Hepatic stellate cell (primary cell): ENCODE results near the gene HACD1.

Experiments
- DNase-seq: peaks from one replicate; pipeline ENCODE4 v3.0.0; 2011; ENCODE audit warnings: low spot score

Gene HACD1, protein sequence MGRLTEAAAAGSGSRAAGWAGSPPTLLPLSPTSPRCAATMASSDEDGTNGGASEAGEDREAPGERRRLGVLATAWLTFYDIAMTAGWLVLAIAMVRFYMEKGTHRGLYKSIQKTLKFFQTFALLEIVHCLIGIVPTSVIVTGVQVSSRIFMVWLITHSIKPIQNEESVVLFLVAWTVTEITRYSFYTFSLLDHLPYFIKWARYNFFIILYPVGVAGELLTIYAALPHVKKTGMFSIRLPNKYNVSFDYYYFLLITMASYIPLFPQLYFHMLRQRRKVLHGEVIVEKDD

DNA sequence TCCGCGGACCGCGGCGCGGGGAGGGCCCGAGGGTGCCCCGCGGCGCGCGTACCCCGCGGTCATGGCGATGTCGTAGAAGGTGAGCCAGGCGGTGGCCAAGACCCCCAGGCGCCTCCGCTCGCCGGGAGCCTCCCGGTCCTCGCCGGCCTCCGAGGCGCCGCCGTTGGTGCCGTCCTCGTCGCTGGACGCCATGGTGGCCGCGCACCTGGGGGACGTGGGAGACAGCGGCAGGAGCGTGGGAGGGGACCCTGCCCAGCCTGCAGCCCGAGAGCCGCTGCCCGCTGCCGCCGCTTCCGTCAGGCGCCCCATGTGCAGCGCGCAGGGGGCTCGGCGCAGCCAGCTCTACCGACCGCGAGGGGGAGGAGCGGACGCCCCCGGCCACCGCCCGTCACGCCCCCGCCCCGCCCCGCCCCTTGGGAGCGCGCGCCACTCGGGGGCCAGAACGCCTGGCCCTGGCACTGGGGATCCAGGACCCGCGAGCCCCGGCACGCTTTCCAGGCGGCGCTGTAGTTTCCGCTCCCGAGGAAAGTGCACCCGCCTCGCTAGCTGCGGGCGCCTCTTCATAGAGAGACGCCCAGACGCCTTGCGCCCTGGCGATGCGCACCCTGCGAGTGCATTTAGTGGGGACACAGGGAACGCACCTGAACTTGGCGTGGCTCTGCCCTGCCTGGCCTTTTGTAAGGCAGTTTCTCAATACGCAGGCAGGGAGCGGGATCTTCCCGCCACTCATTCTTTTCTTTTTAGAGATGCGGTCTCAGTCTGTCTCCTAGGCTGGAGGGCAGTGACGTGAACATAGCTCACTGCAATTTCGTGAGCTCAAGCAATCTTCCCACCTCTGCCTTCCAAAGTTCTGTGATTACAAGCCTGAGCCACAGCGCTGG lies at the start of gene HACD1:
Gene HACD1, minus strand, starts transcription at position 344 of the 881 bp plus-strand sequence. Its CDS starts 35 bp downstream, at position 309.
- DNase-seq, result peak; percentile 76

DNA sequence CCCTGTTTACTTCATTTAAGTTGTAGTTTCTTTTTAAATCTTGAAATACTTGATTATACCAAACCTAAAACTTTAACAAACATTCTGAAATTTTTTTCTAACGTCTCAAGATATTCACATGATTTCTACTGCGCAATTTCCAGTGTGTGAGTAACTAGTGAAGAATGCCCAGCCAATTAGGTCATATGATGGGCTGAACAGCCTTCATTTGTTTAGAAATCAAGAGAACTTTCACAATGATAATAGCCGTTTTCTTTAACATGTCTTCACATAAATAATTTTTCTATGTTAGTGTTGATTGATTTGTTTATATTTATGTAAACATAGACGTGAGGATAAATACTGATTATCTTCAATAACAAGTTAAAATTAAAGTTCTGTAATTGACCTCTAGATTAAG lies 48.6 kb upstream of the HACD1 start:
- DNase-seq, result peak; percentile 55

GRCh38 chr10:17663450-17663849 lies 46.3 kb upstream of the HACD1 start:
- no peak for DNase-seq

DNA sequence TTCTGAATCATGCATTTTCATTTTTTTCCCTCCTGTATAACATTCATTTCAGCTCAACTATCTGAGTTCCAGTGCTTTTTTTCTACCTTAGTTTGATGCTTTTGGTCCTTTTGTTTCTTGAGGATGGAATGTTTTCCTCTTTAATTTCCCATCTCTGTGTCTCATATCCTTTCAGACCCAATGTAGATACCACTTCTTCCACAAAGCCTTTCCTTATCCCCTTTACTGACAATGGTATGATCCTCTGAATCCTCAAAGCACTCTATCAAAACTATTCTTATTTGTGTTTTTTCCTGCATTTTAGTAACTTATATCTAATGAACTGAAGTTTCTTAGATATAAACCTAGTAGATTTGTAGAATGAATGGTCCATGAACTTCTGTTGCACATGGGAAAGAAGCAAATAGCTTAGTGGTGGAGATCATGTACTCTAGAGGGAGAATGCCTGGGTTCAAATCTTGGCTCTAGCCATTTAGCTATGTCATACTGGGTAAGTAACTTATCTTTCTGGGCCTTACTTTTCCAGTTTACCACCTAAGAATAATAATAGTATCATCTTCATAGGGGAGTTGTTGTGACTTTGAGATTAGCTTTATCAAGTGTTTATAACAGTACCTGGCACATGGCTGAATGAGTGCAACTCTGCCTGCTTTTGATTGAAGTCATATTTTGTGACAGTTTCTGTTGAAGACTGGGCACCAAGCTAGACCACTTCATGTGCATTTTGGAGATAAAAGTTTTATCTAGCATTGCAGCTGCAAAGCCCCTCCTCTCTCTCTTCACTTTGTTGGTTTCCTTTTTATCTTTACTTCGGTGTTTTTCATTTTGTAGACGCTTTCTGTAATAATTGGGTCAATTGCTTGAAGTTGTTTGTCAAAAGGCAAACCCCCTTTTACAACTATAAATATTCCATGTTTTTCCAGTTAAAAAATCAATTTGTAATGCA lies 45.3 kb upstream of the HACD1 start:
- DNase-seq, result no peak

- no peak for DNase-seq
These were observed 44.3 kb upstream of the HACD1 start for GRCh38 chr10:17661510-17661909.

DNA sequence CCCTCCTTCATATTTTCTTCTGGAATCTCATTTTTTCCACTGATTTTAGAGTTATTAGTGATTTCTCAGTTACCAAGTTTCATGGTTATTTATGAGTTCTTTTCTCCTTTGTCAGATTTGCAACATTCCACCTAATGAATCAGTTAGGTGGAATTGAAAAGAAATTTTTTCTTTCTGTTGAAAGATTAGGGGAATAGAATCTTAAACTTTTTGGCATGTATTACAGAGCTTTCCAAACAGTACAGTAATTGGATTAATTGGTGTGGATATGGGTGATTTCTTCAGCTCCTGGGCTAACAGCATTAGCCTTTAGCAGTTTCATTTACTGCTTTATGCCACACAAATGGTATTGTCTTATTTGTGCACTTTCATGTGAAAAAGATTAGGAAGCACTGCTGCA lies 43.7 kb upstream of the HACD1 start:
- DNase-seq, result no peak

GRCh38 chr10:17659365-17659764 lies 42.2 kb upstream of the HACD1 start:
- no peak for DNase-seq

GRCh38 chr10:17657103-17657500 lies 39.9 kb upstream of the HACD1 start:
- no peak for DNase-seq

DNA sequence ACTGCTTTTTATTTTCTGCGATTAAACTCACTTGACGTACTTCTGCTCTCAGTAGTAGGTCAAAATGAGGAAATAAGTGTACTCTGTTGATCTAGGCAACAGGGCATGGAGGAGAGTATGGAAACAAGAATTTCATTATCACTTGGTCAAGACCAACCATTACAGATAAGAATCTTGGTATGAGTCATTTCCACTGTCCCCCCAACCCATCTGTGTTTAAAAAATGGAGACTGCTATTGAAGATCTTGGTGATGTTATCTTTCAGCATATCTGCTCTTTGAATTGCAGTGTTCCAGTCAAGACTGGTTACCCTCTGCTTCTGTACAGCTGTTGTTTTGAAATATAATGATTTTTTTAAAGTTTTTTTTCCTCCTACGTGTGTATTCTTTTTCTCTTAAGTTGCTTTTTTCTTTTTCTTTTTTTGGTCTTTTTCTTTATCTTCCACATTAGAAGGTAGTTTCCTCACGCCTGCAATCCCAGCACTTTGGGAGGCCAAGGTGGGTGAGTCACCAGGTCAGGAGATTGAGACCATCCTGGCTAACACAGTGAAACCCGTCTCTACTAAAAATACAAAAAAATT lies 38.5 kb upstream of the HACD1 start:
- DNase-seq, result no peak

DNA sequence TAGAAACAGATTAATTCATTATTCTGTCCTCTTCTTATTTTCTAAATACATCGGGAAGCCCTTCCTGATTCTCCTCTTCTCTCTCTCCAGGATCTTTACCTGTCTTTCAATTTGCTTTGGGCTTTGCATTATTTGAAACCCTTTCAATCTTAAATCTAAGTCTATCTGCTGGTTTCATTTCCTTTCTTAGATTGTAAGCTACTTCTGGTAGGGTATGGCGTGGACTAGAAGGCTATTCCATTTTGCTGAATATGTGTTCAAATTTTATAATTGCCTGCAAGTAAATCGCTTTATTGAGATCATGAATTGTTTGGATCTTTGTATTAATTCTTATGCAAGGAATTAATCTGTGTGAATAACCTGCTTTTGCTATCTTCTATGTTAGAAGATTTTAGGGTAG lies 37.8 kb upstream of the HACD1 start:
- no peak for DNase-seq

DNA sequence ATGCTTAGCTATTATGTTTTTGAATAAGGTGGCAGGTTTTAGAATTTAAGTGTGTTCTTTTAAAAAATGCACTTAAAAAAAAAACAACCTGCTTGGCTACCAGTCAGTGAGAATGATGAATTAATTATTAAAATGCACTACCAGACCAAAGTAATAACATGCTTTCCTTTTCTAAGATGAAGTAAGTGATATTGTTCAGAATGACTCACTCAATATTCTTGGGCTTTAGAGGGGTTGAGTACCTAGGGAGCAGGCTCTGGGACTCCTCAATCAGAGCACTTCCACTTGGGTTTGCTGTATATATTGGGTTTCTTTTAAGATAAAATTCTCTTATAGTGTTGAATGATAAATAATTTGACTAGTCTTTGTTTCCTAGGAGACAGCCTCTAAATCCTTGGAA lies 35.4 kb upstream of the HACD1 start:
- DNase-seq, result no peak

- no peak for DNase-seq
These were observed 34.7 kb upstream of the HACD1 start for GRCh38 chr10:17651896-17652295.

GRCh38 chr10:17650416-17650815 lies 33.2 kb upstream of the HACD1 start:
- DNase-seq, result no peak

DNA sequence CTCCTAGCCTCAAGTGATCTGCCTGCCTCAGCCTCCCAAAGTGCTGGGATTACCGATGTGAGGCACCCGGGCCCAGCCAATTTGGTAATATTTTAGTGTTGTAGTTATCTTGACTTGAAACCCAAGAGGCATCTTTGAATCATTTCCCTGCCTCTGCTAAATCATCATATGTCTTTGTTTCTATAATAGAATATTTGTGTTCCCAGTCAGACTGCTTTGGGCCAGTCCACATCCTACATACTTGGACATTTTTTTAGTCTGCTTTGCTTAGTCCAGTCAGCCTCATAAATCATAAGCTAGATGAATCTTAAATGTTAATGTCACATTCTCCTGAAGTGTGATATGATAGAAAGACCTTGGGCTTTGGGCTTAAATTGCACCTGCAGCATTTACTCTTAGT lies 32.7 kb upstream of the HACD1 start:
- DNase-seq, result peak; percentile 23

DNA sequence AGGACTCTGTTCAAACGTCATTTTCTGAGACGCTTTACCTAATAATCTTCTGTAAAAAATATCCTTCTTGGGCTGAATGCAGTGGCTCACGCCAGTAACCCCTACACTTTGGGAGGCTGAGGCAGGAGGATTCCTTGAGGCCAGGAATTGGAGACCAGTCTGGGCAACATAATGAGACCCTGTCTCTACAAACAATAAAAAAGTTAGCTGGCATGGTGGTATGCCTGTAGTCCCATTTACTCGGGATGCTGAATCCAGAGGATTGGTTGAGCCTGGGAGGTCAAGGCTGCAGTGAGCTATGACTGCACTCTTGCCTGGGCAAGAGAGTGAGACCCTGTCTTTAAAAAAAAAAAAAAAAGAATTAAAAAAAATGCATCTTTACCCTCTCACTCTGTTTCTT lies 31.9 kb upstream of the HACD1 start:
- DNase-seq, result no peak

DNA sequence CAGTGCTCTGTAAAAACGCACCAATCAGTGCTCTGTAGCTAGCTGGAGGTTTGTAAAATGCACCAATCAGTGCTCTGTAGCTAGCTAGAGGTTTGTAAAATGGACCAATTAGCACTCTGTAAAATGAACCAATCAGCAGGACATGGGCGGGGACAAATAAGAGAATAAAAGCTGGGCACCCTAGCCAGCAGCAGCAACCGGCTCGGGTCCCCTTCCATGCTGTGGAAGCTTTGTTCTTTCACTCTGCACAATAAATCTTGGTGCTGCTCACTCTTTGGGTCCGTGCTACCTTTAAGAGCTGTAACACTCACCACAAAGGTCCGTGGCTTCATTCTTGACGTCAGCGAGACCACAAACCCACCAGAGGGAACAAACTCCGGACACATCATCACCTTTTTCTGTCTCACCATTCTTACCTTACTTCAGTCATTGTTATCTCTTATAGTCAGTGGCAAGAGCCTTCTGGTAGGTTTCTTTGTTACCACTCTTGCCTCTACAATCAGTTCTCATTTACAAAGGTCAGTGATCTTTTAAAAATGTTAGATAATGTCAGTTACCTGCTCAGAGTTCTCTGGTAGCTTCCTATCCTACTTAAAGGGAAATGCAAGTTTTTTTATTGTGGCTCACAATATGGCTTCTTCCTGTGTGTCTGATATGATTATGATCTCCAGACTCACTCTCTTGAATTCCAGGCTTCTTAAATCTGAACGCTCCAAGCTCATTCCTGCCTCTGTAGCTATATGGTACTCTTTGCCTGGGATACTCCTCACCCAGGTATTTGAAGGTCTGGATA lies 31.3 kb upstream of the HACD1 start:
- DNase-seq, result no peak

DNA sequence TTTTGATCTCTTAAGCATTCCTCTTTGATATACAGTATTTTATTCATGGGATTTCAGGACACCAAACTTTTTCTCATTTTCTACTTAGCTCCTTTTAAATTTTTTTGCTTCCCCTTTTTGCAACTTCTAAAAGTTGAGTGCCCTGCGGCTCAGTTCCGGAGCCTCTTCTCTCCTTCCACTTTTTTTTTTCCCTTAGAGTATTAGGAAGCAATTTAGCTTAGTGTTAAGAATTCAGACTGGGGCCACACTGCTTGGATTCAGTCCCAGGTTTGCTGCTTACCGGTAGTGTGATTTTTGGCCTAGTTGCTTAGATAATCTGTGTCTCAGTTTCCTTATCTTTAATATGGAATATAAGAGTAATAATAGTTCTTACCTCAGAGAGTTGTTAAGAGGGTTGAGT lies 30.2 kb upstream of the HACD1 start:
- DNase-seq, result no peak

- DNase-seq, result no peak
These were observed 28.6 kb upstream of the HACD1 start for GRCh38 chr10:17645621-17646345.

GRCh38 chr10:17644485-17644943 lies 27.3 kb upstream of the HACD1 start:
- peak; percentile 26 for DNase-seq

DNA sequence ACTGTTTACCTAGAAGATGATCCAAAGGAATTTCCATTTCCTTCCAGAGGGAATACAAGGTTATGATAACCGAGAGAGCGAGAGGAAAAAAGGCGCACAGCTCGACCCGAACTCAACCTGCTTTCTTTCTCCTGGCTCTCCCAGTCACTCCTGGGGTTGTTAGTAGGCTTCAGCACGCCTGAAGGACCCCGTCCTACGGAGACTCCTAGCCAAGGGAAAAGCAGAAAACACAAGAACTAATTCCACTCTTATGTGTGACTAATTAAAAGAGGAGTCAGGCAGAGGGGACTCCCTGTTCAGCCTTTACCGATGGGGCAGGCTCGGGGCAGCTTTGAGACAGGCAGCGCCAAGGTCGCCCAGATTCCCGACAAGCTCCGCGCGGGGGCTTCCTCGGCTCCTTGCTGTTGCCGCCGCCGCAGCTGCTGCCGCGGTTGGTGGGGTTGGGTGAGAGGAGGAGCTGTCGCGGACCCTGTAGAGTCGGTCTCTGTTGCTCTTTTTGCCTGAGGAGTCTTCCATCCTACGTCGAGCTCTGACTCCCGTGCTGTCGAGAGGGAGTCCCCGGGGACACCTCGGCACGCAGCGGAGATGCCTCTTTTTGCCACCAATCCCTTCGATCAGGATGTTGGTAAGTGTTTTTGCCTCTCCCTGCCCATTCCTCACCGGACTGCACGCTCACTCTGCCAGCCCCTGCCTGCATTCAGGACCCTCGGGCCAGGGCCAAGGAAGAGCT lies 26.7 kb upstream of the HACD1 start, which contains the start of gene STAM:
Gene STAM, plus strand, starts transcription at position 397 of the 730 bp plus-strand sequence. Its CDS starts 189 bp downstream, at position 586.
- DNase-seq, result peak; percentile 88
